Measurements from ENCODE around the gene NPW. TPM values are rescaled to one million over a fixed set of nuclear protein-coding genes. Genes with fewer than 3 reads are reported as not detected.

NPW gene
- total and polyA plus RNA-seq, 9 of the 15 experiments (the other 6 are each of a cell fraction or from before 2014, with no cell fraction given): 0.14 to 4.0 (median 2.6) TPM; not detected in 4

GRCh38 chr16:1991948-1992703 lies 27.5 kb upstream of the NPW start (continued):
- TF ChIP-seq NELFE (IDR thresholded peaks at IDR 0.05; ENCODE audit: insufficient read depth, insufficient read length) (no peak), SMARCB1 (IDR thresholded peaks at IDR 0.05; ENCODE audit: insufficient read length, low read depth) (no peak), RB1 (IDR thresholded peaks at IDR 0.05; ENCODE audit: low read depth) (peak; percentile 81), HEY1 (CRISPR knock-in tag; IDR thresholded peaks at IDR 0.05; ENCODE audit: borderline replicate concordance) (no peak), BCOR (IDR thresholded peaks at IDR 0.05) (no peak; the same call in 1 of the 2 replicates), CEBPB (tag; IDR thresholded peaks at IDR 0.05) (no peak), DIDO1 (tag; IDR thresholded peaks at IDR 0.05; ENCODE audit: low read depth) (no peak), FOXK1 (CRISPR knock-in tag; IDR thresholded peaks at IDR 0.05; ENCODE audit: borderline replicate concordance) (no peak), ELF1 (tag; IDR thresholded peaks at IDR 0.05) (peak; percentile 80)
- TF ChIP-seq, protein P1, sequence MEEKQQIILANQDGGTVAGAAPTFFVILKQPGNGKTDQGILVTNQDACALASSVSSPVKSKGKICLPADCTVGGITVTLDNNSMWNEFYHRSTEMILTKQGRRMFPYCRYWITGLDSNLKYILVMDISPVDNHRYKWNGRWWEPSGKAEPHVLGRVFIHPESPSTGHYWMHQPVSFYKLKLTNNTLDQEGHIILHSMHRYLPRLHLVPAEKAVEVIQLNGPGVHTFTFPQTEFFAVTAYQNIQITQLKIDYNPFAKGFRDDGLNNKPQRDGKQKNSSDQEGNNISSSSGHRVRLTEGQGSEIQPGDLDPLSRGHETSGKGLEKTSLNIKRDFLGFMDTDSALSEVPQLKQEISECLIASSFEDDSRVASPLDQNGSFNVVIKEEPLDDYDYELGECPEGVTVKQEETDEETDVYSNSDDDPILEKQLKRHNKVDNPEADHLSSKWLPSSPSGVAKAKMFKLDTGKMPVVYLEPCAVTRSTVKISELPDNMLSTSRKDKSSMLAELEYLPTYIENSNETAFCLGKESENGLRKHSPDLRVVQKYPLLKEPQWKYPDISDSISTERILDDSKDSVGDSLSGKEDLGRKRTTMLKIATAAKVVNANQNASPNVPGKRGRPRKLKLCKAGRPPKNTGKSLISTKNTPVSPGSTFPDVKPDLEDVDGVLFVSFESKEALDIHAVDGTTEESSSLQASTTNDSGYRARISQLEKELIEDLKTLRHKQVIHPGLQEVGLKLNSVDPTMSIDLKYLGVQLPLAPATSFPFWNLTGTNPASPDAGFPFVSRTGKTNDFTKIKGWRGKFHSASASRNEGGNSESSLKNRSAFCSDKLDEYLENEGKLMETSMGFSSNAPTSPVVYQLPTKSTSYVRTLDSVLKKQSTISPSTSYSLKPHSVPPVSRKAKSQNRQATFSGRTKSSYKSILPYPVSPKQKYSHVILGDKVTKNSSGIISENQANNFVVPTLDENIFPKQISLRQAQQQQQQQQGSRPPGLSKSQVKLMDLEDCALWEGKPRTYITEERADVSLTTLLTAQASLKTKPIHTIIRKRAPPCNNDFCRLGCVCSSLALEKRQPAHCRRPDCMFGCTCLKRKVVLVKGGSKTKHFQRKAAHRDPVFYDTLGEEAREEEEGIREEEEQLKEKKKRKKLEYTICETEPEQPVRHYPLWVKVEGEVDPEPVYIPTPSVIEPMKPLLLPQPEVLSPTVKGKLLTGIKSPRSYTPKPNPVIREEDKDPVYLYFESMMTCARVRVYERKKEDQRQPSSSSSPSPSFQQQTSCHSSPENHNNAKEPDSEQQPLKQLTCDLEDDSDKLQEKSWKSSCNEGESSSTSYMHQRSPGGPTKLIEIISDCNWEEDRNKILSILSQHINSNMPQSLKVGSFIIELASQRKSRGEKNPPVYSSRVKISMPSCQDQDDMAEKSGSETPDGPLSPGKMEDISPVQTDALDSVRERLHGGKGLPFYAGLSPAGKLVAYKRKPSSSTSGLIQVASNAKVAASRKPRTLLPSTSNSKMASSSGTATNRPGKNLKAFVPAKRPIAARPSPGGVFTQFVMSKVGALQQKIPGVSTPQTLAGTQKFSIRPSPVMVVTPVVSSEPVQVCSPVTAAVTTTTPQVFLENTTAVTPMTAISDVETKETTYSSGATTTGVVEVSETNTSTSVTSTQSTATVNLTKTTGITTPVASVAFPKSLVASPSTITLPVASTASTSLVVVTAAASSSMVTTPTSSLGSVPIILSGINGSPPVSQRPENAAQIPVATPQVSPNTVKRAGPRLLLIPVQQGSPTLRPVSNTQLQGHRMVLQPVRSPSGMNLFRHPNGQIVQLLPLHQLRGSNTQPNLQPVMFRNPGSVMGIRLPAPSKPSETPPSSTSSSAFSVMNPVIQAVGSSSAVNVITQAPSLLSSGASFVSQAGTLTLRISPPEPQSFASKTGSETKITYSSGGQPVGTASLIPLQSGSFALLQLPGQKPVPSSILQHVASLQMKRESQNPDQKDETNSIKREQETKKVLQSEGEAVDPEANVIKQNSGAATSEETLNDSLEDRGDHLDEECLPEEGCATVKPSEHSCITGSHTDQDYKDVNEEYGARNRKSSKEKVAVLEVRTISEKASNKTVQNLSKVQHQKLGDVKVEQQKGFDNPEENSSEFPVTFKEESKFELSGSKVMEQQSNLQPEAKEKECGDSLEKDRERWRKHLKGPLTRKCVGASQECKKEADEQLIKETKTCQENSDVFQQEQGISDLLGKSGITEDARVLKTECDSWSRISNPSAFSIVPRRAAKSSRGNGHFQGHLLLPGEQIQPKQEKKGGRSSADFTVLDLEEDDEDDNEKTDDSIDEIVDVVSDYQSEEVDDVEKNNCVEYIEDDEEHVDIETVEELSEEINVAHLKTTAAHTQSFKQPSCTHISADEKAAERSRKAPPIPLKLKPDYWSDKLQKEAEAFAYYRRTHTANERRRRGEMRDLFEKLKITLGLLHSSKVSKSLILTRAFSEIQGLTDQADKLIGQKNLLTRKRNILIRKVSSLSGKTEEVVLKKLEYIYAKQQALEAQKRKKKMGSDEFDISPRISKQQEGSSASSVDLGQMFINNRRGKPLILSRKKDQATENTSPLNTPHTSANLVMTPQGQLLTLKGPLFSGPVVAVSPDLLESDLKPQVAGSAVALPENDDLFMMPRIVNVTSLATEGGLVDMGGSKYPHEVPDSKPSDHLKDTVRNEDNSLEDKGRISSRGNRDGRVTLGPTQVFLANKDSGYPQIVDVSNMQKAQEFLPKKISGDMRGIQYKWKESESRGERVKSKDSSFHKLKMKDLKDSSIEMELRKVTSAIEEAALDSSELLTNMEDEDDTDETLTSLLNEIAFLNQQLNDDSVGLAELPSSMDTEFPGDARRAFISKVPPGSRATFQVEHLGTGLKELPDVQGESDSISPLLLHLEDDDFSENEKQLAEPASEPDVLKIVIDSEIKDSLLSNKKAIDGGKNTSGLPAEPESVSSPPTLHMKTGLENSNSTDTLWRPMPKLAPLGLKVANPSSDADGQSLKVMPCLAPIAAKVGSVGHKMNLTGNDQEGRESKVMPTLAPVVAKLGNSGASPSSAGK (IDR thresholded peaks at IDR 0.05): peak; percentile 94
- TF ChIP-seq, protein P2, sequence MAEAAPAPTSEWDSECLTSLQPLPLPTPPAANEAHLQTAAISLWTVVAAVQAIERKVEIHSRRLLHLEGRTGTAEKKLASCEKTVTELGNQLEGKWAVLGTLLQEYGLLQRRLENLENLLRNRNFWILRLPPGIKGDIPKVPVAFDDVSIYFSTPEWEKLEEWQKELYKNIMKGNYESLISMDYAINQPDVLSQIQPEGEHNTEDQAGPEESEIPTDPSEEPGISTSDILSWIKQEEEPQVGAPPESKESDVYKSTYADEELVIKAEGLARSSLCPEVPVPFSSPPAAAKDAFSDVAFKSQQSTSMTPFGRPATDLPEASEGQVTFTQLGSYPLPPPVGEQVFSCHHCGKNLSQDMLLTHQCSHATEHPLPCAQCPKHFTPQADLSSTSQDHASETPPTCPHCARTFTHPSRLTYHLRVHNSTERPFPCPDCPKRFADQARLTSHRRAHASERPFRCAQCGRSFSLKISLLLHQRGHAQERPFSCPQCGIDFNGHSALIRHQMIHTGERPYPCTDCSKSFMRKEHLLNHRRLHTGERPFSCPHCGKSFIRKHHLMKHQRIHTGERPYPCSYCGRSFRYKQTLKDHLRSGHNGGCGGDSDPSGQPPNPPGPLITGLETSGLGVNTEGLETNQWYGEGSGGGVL (CRISPR knock-in tag; IDR thresholded peaks at IDR 0.05): no peak
- TF ChIP-seq, protein P3, sequence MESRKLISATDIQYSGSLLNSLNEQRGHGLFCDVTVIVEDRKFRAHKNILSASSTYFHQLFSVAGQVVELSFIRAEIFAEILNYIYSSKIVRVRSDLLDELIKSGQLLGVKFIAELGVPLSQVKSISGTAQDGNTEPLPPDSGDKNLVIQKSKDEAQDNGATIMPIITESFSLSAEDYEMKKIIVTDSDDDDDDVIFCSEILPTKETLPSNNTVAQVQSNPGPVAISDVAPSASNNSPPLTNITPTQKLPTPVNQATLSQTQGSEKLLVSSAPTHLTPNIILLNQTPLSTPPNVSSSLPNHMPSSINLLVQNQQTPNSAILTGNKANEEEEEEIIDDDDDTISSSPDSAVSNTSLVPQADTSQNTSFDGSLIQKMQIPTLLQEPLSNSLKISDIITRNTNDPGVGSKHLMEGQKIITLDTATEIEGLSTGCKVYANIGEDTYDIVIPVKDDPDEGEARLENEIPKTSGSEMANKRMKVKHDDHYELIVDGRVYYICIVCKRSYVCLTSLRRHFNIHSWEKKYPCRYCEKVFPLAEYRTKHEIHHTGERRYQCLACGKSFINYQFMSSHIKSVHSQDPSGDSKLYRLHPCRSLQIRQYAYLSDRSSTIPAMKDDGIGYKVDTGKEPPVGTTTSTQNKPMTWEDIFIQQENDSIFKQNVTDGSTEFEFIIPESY (CRISPR knock-in tag; IDR thresholded peaks at IDR 0.05): peak; percentile 10; the same call in 1 of the 2 replicates

Data from K562 (cell line).